Heart right ventricle (tissue), 16 donors: ENCODE data around the gene ATP6V1E1. TPM values are rescaled to one million over a fixed set of nuclear protein-coding genes. Genes with fewer than 3 reads are reported as not detected.

Experiments used
- ATAC-seq, 8 donors: fragments of 200-7000 bp; cut with Tn5 transposase; one replicate each; pipeline ENCODE4 v1.9.1; 2020; ENCODE audit warnings: mild to moderate bottlenecking in 8 of 8, moderate library complexity in 8 of 8, moderate number of reproducible peaks in 1 of 8
- DNase-seq, 2 donors: peaks; one replicate each; pipeline ENCODE4 v3.0.0-alpha.2; 2020
- H3K27ac ChIP-seq, 10 donors: fragments of 200-600 bp; sonication (generic) in 2 of 10; one replicate each; pipeline versions ENCODE4 v1.5.0 to v1.8.0; 2020 to 2022; ENCODE audit warnings: mild to moderate bottlenecking in 3 of 10
- H3K27me3 ChIP-seq, 7 donors: fragments of 200-600 bp; one replicate each; pipeline ENCODE4 v1.8.0; 2021 to 2022; ENCODE audit warnings: mild to moderate bottlenecking in 2 of 7
- H3K36me3 ChIP-seq, 9 donors: fragments of 200-600 bp; sonication (generic) in 1 of 9; one replicate each; pipeline versions ENCODE4 v1.5.0 to v1.8.0; 2020 to 2022; ENCODE audit warnings: mild to moderate bottlenecking in 2 of 9
- H3K4me1 ChIP-seq, 9 donors: fragments of 200-600 bp; sonication (generic) in 1 of 9; one replicate each; pipeline versions ENCODE4 v1.5.0 to v1.8.0; 2020 to 2022; ENCODE audit warnings: mild to moderate bottlenecking in 4 of 9
- H3K4me3 ChIP-seq, 10 donors: fragments of 200-600 bp; sonication (generic) in 2 of 10; one replicate each; pipeline versions ENCODE4 v1.5.0 to v1.8.0; 2020 to 2022; ENCODE audit warnings: mild to moderate bottlenecking in 7 of 10, moderate library complexity in 2 of 10
- H3K9me3 ChIP-seq, 11 donors: fragments of 200-600 bp in 10 of 11; sonication (generic) in 2 of 11; one replicate each; pipeline versions ENCODE4 v1.5.0 to v1.8.0; 2013 to 2022; ENCODE audit warnings: mild to moderate bottlenecking in 2 of 11, control low read depth in 1 of 11, moderate library complexity in 1 of 11
- WGBS, 2 donors: extraction: QIAGEN DNeasy Blood & Tissue Kit; methylation state at CpG; one replicate each; pipeline ENCODE4 v1.1.7; 2013; ENCODE audit warnings: inconsistent platforms in 1 of 2; 5-methylcytosine and 5-hydroxymethylcytosine counted together
- intact Hi-C, 10 donors: fragments of 100-400 bp; cut with DNase I; formaldehyde crosslinking; loops; one replicate each; pipeline versions ENCODE4 v1.11.1 to v1.14.2; 2022
- polyA plus RNA-seq, 2 donors: library from polyadenylated mRNA; stranded (reverse); fragments of 200-250 nt; gene quantifications; one replicate each; pipeline ENCODE4 v1.2.3, GENCODE V29; 2013
- total RNA-seq, 10 donors: library from RNA; stranded (reverse); fragmentation: NEBNext Ultra II Directional in 3 of 10; extraction: Animal tissue kit (Norgen Biotek cat#: 25700) in 3 of 10; gene quantifications; one replicate each; pipeline versions ENCODE4 v1.2.1 to v1.2.4, GENCODE V29; 2021 to 2023
- TF ChIP-seq, protein P1 (sequence below), 9 donors: fragments of 200-600 bp; sonication (generic) in 2 of 9; IDR thresholded peaks; one replicate each; pipeline versions ENCODE4 v1.5.0 to v1.8.0; 2021 to 2022; ENCODE audit warnings: antibody characterized with exemption in 9 of 9, mild to moderate bottlenecking in 5 of 9, moderate library complexity in 1 of 9
- donor health status: Arrhythmogenic right ventricular cardiomyopathy.
- donor health status: ischemic (EF 13 %, LVEDD 7.1; RV severe dilation, severe dysfunction).
- donor health status: healthy with polysubstance abuse.
- donor health status: DM: no; HTN: yes; CAD: no.
- donor health status: DM: no; HTN: no; CAD: no.
- donor health status: ischemic (EF 25% LVEDD 6.9; RV normal size, moderate dysfunction).
- donor health status: ischemic (EF 25% LVEDD 5.7; RV mildly dilated, moderate dysfunction).
- donor health status: healthy.
- donor health status: DM: yes; HTN: yes; CAD: no.
- donor health status: Ischemic cardiomyopathy.
- donor health status: ischemic (EF 35%, LVEDD 5.7; RV mildly dilated, moderate dysfunction).
- donor health status: nonischemic (EF 11% LVEDD 7.7; RV severe dilation, severe dysfunction).
- donor health status: DM: yes; HTN: yes; CAD: no.
- donor health status: PGD.
- donor health status: ischemic (EF 29% LVEDD 5.4; RV normal size, mild dysfunction).
- donor health status: nonischemic (EF 23%, LVEDD 6.1; RV moderate dilation, normal function).

ATP6V1E1 gene
- total and polyA plus RNA-seq, 12 donors: 73.4 to 278 (median 218) TPM

DNA sequence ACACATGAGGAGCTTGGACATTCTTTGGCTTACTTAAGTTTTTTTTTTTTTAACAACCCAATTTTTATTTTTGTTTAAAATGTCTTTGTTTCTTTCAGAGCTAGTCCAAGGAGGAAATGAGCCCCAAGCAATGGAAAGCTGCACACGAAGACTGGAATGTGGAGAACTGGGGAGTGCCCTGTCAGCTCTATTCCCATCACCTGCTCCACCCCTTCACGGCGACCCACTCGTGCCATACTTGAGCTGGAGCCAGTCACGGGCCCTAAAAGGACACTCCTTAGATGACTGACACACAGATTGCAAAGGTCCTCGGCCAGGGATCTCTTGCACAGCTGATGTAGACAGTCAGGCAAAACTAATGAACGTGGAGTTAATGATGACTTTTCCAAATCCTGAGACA, 75.8 kb downstream of the ATP6V1E1 start:
- Histone ChIP-seq H3K36me3 (peaks cover 0 to 60% (median 0%) of the 10 kb centered on the region in 9 donors), H3K9me3 (no peaks in the 10 kb centered on the region), H3K4me3 (no peak overlapping the region), H3K4me1 (no peaks in the 10 kb centered on the region), H3K27ac (peak overlapping the region in 1 of 10 donors; percentile 12), H3K27me3 (no peaks in the 10 kb centered on the region)
- DNase-seq (peak in 1 of 2 donors; percentile 39), ATAC-seq (peak in 7 of 8 donors; percentile 38 to 81 (median 58))
- intact Hi-C loops: loop anchor here in 4 of 10 donors (10.0 kb wide), 4 partner anchors 162 to 522 kb away; partner anchors contain the start of gene PEX26 (in 1 of the 4)
- 33 to 60% methylated on average over 7 of the region's 7 CpGs for WGBS, 2 donors
- TF ChIP-seq, protein P1, sequence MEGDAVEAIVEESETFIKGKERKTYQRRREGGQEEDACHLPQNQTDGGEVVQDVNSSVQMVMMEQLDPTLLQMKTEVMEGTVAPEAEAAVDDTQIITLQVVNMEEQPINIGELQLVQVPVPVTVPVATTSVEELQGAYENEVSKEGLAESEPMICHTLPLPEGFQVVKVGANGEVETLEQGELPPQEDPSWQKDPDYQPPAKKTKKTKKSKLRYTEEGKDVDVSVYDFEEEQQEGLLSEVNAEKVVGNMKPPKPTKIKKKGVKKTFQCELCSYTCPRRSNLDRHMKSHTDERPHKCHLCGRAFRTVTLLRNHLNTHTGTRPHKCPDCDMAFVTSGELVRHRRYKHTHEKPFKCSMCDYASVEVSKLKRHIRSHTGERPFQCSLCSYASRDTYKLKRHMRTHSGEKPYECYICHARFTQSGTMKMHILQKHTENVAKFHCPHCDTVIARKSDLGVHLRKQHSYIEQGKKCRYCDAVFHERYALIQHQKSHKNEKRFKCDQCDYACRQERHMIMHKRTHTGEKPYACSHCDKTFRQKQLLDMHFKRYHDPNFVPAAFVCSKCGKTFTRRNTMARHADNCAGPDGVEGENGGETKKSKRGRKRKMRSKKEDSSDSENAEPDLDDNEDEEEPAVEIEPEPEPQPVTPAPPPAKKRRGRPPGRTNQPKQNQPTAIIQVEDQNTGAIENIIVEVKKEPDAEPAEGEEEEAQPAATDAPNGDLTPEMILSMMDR (IDR thresholded peaks at IDR 0.05): no peak

DNA sequence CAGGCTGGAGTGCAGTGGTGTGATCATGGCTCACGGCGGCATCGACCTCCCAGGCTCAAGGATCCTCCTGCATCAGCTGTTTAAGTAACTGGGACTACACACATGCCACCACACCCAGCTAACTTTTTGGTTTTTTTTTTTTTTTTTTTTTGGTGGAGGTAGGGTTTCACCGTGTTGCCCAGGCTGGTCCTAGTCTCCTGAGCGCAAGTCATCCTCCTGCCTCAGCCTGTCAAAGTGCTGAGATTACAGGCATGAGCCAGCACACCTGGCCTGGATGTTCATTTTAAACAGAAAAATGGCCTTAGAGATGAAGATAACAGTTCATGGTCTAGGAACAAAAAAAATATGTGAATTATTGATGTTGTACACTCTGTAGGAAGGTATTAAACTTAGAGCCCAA, 78.9 kb downstream of the ATP6V1E1 start:
- H3K36me3 ChIP-seq: peaks cover 0 to 56% (median 0%) of the 10 kb centered on the region in 9 donors
- TF ChIP-seq, protein P1 (IDR thresholded peaks at IDR 0.05): no peak
- 85 to 90% methylated on average over 5 of the region's 5 CpGs for whole genome bisulfite sequencing, 2 donors
- no peaks in the 10 kb centered on the region for H3K9me3 ChIP-seq
- H3K27me3 ChIP-seq: no peaks in the 10 kb centered on the region
- H3K27ac ChIP-seq: no peak overlapping the region
- no peak overlapping the region for H3K4me3 ChIP-seq
- H3K4me1 ChIP-seq: no peaks in the 10 kb centered on the region
- no peak for ATAC-seq
- DNase-seq: no peak
- intact Hi-C loops: loop anchor here in 4 of 10 donors (10.0 kb wide), 4 partner anchors 165 to 525 kb away; partner anchors contain the start of gene PEX26 (in 1 of the 4)

DNA sequence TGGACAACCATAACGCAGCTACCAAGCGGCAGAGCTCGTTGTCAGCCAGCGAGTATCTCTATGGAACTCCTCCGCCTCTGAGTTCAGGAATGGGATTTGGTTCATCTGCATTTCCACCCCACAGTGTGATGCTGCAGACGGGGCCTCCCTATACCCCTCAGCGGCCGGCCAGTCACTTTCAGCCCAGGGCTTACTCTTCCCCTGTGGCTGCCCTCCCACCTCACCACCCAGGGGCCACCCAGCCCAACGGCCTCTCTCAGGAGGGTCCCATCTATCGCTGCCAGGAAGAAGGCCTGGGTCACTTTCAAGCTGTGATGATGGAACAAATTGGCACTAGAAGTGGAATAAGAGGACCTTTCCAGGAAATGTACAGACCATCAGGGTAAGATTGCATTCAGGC, 79.4 kb downstream of the ATP6V1E1 start:
- DNase-seq: no peak
- H3K9me3 ChIP-seq: no peaks in the 10 kb centered on the region
- H3K36me3 ChIP-seq: peaks cover 0 to 54% (median 0%) of the 10 kb centered on the region in 9 donors
- WGBS, 2 donors: 86 to 93% methylated on average over 10 of the region's 10 CpGs
- no peaks in the 10 kb centered on the region for H3K4me1 ChIP-seq
- intact Hi-C loops: no loop called here
- H3K4me3 ChIP-seq: no peak overlapping the region
- ATAC-seq: peak in 1 of 8 donors; percentile 43
- TF ChIP-seq, protein P1 (IDR thresholded peaks at IDR 0.05): no peak
- no peaks in the 10 kb centered on the region for H3K27me3 ChIP-seq
- H3K27ac ChIP-seq: no peak overlapping the region

DNA sequence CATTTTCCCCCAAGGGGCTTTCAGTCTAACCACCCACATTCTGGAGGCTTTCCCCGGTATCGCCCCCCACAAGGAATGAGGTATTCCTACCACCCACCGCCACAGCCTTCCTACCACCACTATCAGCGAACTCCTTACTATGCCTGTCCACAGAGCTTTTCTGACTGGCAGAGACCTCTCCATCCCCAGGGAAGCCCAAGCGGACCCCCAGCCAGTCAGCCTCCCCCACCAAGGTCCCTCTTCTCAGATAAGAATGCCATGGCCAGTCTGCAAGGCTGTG, 79.9 kb downstream of the ATP6V1E1 start:
- intact Hi-C loops: no loop called here
- DNase-seq (no peak), ATAC-seq (no peak)
- no peaks in the 10 kb centered on the region for H3K9me3 ChIP-seq
- H3K4me1 ChIP-seq: no peaks in the 10 kb centered on the region
- TF ChIP-seq, protein P1 (IDR thresholded peaks at IDR 0.05): no peak
- no peaks in the 10 kb centered on the region for H3K27me3 ChIP-seq
- no peak overlapping the region for H3K27ac ChIP-seq
- peaks cover 0 to 52% (median 0%) of the 10 kb centered on the region in 9 donors for H3K36me3 ChIP-seq
- WGBS, 2 donors: 96 to 97% methylated on average over 5 of the region's 5 CpGs
- no peak overlapping the region for H3K4me3 ChIP-seq
